Thyroid gland (tissue), 4 donors: ENCODE measurements around the gene SH3RF2. TPM values are rescaled to one million over a fixed set of nuclear protein-coding genes. Genes with fewer than 3 reads are reported as not detected.

Experiments
- DNase-seq, 2 donors: peaks; one replicate each; pipeline ENCODE4 v3.0.0-alpha.2; 2019
- H3K27ac ChIP-seq, 3 donors: fragments of 200-600 bp; sonication (generic); 1 replicate in 2 of 3; 2 replicates in 1 of 3; pipeline ENCODE4 v1.5.1; 2016 to 2019; ENCODE audit warnings: mild to moderate bottlenecking in 1 of 3, moderate library complexity in 1 of 3
- H3K27me3 ChIP-seq: fragments of 200-600 bp; sonication (generic); one replicate; pipeline ENCODE4 v1.5.1; 2019
- H3K36me3 ChIP-seq, 2 donors: fragments of 200-600 bp; sonication (generic); one replicate each; pipeline ENCODE4 v1.5.1; 2016 to 2019
- H3K4me1 ChIP-seq, 2 donors: fragments of 200-600 bp; sonication (generic); one replicate each; pipeline ENCODE4 v1.5.1; 2017 to 2019
- H3K4me3 ChIP-seq, 3 donors: fragments of 200-600 bp; sonication (generic); replicated peaks in 1 of 3; 1 replicate in 2 of 3; 2 replicates in 1 of 3; pipeline ENCODE4 v1.5.1; 2016; ENCODE audit warnings: mild to moderate bottlenecking in 1 of 3
- H3K9me3 ChIP-seq: fragments of 200-600 bp; sonication (generic); one replicate; pipeline ENCODE4 v1.5.1; 2017
- CTCF ChIP-seq, 6 experiments: fragments of 200-600 bp in 3 of 6; fragments of 450-650 bp in 3 of 6; sonication (generic) in 3 of 6; IDR thresholded peaks; one replicate each; pipeline ENCODE4 v1.5.1; 2016 to 2019; ENCODE audit warnings: antibody characterized with exemption in 6 of 6, mild to moderate bottlenecking in 2 of 6, inconsistent platforms in 1 of 6, moderate library complexity in 1 of 6
- POLR2A ChIP-seq, 2 donors: fragments of 450-650 bp; IDR thresholded peaks; one replicate each; pipeline ENCODE4 v1.6.1; 2017; ENCODE audit warnings: antibody characterized with exemption in 2 of 2, mild to moderate bottlenecking in 2 of 2, moderate library complexity in 1 of 2
- WGBS, 2 donors: methylation state at CpG; one replicate each; pipeline ENCODE4 v1.1.5; 2017; 5-methylcytosine and 5-hydroxymethylcytosine counted together
- intact Hi-C: fragments of 100-400 bp; cut with DNase I; formaldehyde crosslinking; loops from one replicate; pipeline ENCODE4 v1.15.1; 2023
- total RNA-seq, 4 donors: library from RNA; depleted of rRNA; stranded (reverse); fragments of >200 nt; gene quantifications; one replicate each; pipeline ENCODE4 v1.2.3, GENCODE V29; 2016

Gene SH3RF2
- total RNA-seq, 4 donors from 2014 or later: 3.1 to 20.8 (median 14.3) TPM

DNA sequence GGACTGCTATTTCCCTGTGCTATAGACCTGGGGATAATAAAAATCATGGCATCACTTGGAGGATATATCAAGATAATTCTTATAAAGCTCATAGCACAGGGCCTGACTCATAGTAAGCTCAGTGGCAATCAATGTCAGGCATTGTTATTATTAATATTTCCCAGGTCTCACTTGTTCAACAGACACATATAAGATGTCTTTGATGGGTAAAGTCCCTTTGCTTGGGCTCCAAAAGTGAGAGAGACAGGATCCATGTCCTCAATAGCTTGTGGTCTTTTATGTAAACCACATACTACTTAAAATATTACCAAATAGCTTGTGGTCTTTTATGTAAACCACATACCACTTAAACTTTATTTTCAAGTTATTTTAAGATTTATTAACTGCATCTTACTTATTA is 11.2 kb downstream of the SH3RF2 start:
- no peak overlapping the region for H3K27ac ChIP-seq
- no peaks in the 10 kb centered on the region for H3K9me3 ChIP-seq
- no peak for DNase-seq
- TF ChIP-seq POLR2A (IDR thresholded peaks at IDR 0.05) (no peak), CTCF (IDR thresholded peaks at IDR 0.05) (no peak)
- no peak overlapping the region for H3K4me3 ChIP-seq
- H3K27me3 ChIP-seq: no peaks in the 10 kb centered on the region
- intact Hi-C loops: no loop called here
- H3K36me3 ChIP-seq: no peaks in the 10 kb centered on the region
- H3K4me1 ChIP-seq: peaks cover 6 to 13% of the 10 kb centered on the region in 2 donors

DNA sequence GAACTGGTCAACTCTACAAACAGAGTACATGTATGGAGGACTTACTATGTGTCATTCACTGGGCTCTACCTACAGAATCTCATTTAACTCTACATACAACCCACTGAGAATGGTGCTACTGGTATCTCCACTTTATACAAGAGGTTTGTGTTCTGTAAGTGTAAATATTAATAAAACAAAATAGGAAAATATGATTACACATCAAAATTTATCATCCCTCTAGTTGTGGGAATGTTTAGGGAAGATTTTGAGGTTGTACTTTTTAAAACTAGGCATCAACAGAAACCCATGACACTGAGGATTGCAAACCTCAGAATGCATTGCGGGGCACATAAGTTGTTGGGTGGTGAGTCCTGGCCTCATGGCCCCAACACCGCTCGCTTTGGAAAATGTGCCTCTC is 11.7 kb downstream of the SH3RF2 start:
- Histone ChIP-seq H3K27me3 (no peaks in the 10 kb centered on the region), H3K36me3 (no peaks in the 10 kb centered on the region), H3K4me3 (no peak overlapping the region), H3K27ac (no peak overlapping the region), H3K4me1 (peaks cover 6 to 12% of the 10 kb centered on the region in 2 donors), H3K9me3 (no peaks in the 10 kb centered on the region)
- intact Hi-C loops: no loop called here
- TF ChIP-seq CTCF (IDR thresholded peaks at IDR 0.05): no peak
- TF ChIP-seq POLR2A (IDR thresholded peaks at IDR 0.05): no peak
- no peak for DNase-seq
- WGBS, 2 donors: 92 to 97% methylated on average over 3 of the region's 3 CpGs

DNA sequence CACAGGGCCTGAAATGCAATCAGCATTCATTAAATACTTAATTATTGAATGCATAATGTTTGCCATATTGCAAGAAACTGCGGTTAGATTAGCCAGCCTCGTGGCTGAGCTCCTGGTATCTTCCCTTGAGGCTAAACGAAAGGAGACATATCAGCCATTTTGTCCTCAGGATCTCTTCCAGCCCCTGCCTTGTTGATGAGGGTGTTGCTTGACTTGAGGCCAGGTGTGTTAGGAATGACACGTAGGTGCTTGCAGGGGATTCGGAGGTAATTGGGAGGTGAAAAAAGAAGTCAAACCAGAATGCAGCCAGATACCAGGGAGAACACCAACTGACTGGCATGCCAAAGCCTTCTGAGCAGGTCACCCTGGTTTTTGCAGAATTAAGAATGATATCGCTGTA is 12.5 kb downstream of the SH3RF2 start:
- WGBS, 2 donors: 84 to 90% methylated on average over 6 of the region's 6 CpGs
- H3K4me3 ChIP-seq: no peak overlapping the region

GRCh38 chr5:145949474-145949873 is 13.1 kb downstream of the SH3RF2 start:
- DNase-seq: no peak
- Histone ChIP-seq H3K9me3 (no peaks in the 10 kb centered on the region), H3K4me1 (peaks cover 0 to 3% of the 10 kb centered on the region in 2 donors), H3K4me3 (no peak overlapping the region), H3K27ac (no peak overlapping the region), H3K27me3 (no peaks in the 10 kb centered on the region), H3K36me3 (no peaks in the 10 kb centered on the region)
- intact Hi-C loops: no loop called here
- TF ChIP-seq POLR2A (IDR thresholded peaks at IDR 0.05) (no peak), CTCF (IDR thresholded peaks at IDR 0.05) (no peak)
- 67 to 76% methylated on average over 2 of the region's 2 CpGs for WGBS, 2 donors

More for the DNA sequence above, 12.5 kb downstream of the SH3RF2 start:
- no peak overlapping the region for H3K27ac ChIP-seq
- TF ChIP-seq POLR2A (IDR thresholded peaks at IDR 0.05): no peak
- no peak for TF ChIP-seq CTCF (IDR thresholded peaks at IDR 0.05)
- H3K4me1 ChIP-seq: peaks cover 0 to 3% of the 10 kb centered on the region in 2 donors
- intact Hi-C loops: no loop called here
- H3K9me3 ChIP-seq: no peaks in the 10 kb centered on the region
- no peak for DNase-seq
- H3K27me3 ChIP-seq: no peaks in the 10 kb centered on the region
- no peaks in the 10 kb centered on the region for H3K36me3 ChIP-seq

DNA sequence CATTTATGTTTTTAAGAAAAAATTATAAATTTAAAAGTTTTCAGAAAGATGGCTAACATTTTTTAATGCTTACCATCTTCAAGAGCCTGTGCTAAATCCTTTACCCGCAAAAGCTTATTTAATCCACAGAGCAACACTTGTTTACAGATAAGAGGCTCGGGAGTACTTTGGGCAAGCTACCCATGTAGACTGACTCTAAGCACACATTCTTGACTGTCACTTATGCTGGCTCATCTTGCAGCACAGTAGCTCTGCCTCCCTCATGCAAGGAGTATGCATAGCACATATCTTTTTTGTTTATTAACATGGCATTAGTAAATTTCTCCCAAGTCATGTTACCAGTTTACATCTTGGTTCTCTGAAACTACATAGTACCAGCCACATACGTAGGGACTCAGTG is 14.7 kb downstream of the SH3RF2 start:
- Histone ChIP-seq H3K27ac (no peak overlapping the region), H3K36me3 (no peaks in the 10 kb centered on the region), H3K27me3 (no peaks in the 10 kb centered on the region), H3K4me1 (no peaks in the 10 kb centered on the region), H3K9me3 (no peaks in the 10 kb centered on the region), H3K4me3 (no peak overlapping the region)
- intact Hi-C loops: no loop called here
- TF ChIP-seq POLR2A (IDR thresholded peaks at IDR 0.05) (no peak), CTCF (IDR thresholded peaks at IDR 0.05) (no peak)
- WGBS, 2 donors: 61% methylated on average over 3 of the region's 3 CpGs
- no peak for DNase-seq
